Measurements from ENCODE around the gene TRIM56. TPM values are rescaled to one million over a fixed set of nuclear protein-coding genes. Genes with fewer than 3 reads are reported as not detected.
"Not testable (repeated sequence)": the region's sequence is repeated elsewhere in the genome, so short reads cannot be mapped to it uniquely, and the experiment has no call there.

Gene TRIM56, protein sequence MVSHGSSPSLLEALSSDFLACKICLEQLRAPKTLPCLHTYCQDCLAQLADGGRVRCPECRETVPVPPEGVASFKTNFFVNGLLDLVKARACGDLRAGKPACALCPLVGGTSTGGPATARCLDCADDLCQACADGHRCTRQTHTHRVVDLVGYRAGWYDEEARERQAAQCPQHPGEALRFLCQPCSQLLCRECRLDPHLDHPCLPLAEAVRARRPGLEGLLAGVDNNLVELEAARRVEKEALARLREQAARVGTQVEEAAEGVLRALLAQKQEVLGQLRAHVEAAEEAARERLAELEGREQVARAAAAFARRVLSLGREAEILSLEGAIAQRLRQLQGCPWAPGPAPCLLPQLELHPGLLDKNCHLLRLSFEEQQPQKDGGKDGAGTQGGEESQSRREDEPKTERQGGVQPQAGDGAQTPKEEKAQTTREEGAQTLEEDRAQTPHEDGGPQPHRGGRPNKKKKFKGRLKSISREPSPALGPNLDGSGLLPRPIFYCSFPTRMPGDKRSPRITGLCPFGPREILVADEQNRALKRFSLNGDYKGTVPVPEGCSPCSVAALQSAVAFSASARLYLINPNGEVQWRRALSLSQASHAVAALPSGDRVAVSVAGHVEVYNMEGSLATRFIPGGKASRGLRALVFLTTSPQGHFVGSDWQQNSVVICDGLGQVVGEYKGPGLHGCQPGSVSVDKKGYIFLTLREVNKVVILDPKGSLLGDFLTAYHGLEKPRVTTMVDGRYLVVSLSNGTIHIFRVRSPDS
- total RNA-seq (2014; rRNA removed; shearing (Covaris generic)) (10.3 and 11.0 TPM in 2 replicates), polyA plus RNA-seq (2016; fragmentation: Nextera tagmentation; extraction: Ambion mirVana) (8.8 and 9.2 TPM in 2 replicates)

DNA sequence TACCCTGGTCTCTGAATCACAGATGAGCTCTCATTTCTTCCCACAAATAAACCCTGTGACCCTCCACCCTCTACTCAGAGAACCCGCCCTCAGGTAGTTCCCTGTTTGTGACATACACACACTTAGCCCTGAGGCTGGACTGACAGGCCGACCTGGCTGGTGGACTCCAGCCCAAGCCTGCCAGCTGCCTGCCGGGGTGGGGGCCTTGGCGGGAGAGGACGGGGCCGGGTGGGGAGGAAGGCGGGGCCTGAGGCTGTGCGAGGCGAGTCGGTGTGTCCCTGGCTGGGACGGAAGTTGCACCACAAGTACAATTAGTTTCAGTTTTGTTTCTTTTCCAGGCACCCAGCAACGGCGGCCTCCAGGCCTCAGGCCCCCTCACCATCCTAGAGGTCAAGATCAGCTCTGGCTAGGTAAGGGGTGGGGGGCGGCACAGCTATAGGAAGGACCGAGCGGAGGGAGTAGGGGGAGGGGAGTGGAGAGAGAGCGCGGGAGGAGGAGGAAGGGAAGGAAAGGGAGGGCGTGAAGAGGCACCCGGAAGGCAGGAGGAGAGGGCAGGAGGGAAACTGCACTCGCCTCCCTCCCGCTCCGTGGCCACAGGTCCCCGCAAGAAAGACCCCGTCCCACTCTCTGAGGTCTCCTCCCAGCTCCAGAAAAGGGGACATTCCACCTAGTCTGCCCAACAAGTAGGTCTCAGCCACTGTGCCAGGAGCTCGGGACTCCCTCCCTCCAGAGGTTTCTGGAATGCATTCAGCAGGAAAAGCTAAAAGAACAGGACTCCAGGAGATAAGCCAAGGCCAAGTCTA lies at the start of gene TRIM56:
Gene TRIM56 (plus strand): TSS at position 320 of the 803 bp plus-strand sequence. CDS start 1,832 bp downstream, outside the sequence.
- Histone ChIP-seq H3K4me2 (ENCODE audit: unreplicated experiment) (peak within 1 kb of the TSS; percentile 88), H3K79me2 (ENCODE audit: insufficient read depth) (peaks cover 48% of the 10 kb centered on the region), H3K9me3 (ENCODE audit: low read depth) (no peaks in the 10 kb centered on the region), H3F3A (ENCODE audit: insufficient read depth) (no peaks in the 10 kb centered on the region), H3K27ac (peak within 1 kb of the TSS; percentile 81), H3K9ac (peak within 1 kb of the TSS; percentile 93), H3K4me1 (ENCODE audit: insufficient read depth) (peaks cover 14% of the 10 kb centered on the region), H2AFZ (peak within 1 kb of the TSS; percentile 83), H3K4me3 (peak within 1 kb of the TSS; percentile 89), H3K9me2 (ENCODE audit: insufficient read depth) (no peaks in the 10 kb centered on the region), H3K36me3 (ENCODE audit: low read depth) (0 out of 2 replicates have a peak, but pooled peaks cover 7% of the 10 kb centered on the region), H4K20me1 (ENCODE audit: insufficient read depth) (no peaks in the 10 kb centered on the region), H3K27me3 (replicated peaks; ENCODE audit: insufficient read depth) (no peaks in the 10 kb centered on the region)
- TF ChIP-seq EZH2 (IDR thresholded peaks at IDR 0.05; ENCODE audit: insufficient read depth, poor library complexity, severe bottlenecking) = no peak
- TF ChIP-seq EZH2phosphoT487 (IDR thresholded peaks at IDR 0.05; ENCODE audit: insufficient read depth, low read depth) = no peak
- 0 to 2% methylated on average over 11 to 26 of the region's 26 CpGs for WGBS, 2 experiments (ENCODE audit: low coverage in 1 of 2, low lambda C conversion rate in 2 of 2, missing lambda C conversion rate in 2 of 2)
- peak; percentile 89 for DNase-seq
- in situ Hi-C loops (cut with MboI) = no loop called here

DNA sequence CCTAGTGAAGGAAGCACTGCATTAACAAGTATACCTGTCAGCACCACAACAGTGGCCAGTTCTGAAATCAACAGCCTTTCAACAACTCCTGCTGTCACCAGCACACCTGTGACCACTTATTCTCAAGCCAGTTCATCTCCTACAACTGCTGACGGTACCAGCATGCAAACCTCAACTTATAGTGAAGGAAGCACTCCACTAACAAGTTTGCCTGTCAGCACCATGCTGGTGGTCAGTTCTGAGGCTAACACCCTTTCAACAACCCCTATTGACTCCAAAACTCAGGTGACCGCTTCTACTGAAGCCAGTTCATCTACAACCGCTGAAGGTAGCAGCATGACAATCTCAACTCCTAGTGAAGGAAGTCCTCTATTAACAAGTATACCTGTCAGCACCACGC lies 49.3 kb upstream of the TRIM56 start:
- no peaks in the 10 kb centered on the region for H3K4me1 ChIP-seq (ENCODE audit: insufficient read depth)
- TF ChIP-seq EZH2phosphoT487 (IDR thresholded peaks at IDR 0.05; ENCODE audit: insufficient read depth, low read depth) = no peak
- no peak for TF ChIP-seq EZH2 (IDR thresholded peaks at IDR 0.05; ENCODE audit: insufficient read depth, poor library complexity, severe bottlenecking)
- no peaks in the 10 kb centered on the region for H3F3A ChIP-seq (ENCODE audit: insufficient read depth)
- H3K9me2 ChIP-seq (ENCODE audit: insufficient read depth) = no peaks in the 10 kb centered on the region
- in situ Hi-C loops (cut with MboI) = no loop called here
- DNase-seq = no peak
- H2AFZ ChIP-seq = no peak overlapping the region
- H3K27me3 ChIP-seq (replicated peaks; ENCODE audit: insufficient read depth) = peaks cover under 1% of the 10 kb centered on the region; the same call in 1 of the 2 replicates
- H3K9me3 ChIP-seq (ENCODE audit: low read depth) = no peaks in the 10 kb centered on the region
- H3K4me2 ChIP-seq (ENCODE audit: unreplicated experiment) = no peak overlapping the region
- H3K36me3 ChIP-seq (ENCODE audit: low read depth) = no peaks in the 10 kb centered on the region
- no peak overlapping the region for H3K4me3 ChIP-seq
- 20 to 27% methylated on average over 4 of the region's 4 CpGs for WGBS, 2 experiments (ENCODE audit: low coverage in 1 of 2, low lambda C conversion rate in 2 of 2, missing lambda C conversion rate in 2 of 2)
- H3K27ac ChIP-seq = no peak overlapping the region
- no peaks in the 10 kb centered on the region for H4K20me1 ChIP-seq (ENCODE audit: insufficient read depth)
- no peaks in the 10 kb centered on the region for H3K79me2 ChIP-seq (ENCODE audit: insufficient read depth)
- no peak overlapping the region for H3K9ac ChIP-seq

GRCh38 chr7:101041283-101041682 lies 44.0 kb upstream of the TRIM56 start:
- H3K4me1 ChIP-seq (ENCODE audit: insufficient read depth); H3K27me3 ChIP-seq (replicated peaks; ENCODE audit: insufficient read depth); H3K4me2 ChIP-seq (ENCODE audit: unreplicated experiment); H2AFZ ChIP-seq; H3K9me2 ChIP-seq (ENCODE audit: insufficient read depth); DNase-seq; H3K9me3 ChIP-seq (ENCODE audit: low read depth); H3K36me3 ChIP-seq (ENCODE audit: low read depth); H3F3A ChIP-seq (ENCODE audit: insufficient read depth); H3K79me2 ChIP-seq (ENCODE audit: insufficient read depth); H3K4me3 ChIP-seq; H4K20me1 ChIP-seq (ENCODE audit: insufficient read depth); H3K9ac ChIP-seq; in situ Hi-C loops (cut with MboI); H3K27ac ChIP-seq: not testable (repeated sequence)
- 40 to 41% methylated on average over 6 of the region's 6 CpGs for WGBS, 2 experiments (ENCODE audit: low coverage in 1 of 2, low lambda C conversion rate in 2 of 2, missing lambda C conversion rate in 2 of 2)

DNA sequence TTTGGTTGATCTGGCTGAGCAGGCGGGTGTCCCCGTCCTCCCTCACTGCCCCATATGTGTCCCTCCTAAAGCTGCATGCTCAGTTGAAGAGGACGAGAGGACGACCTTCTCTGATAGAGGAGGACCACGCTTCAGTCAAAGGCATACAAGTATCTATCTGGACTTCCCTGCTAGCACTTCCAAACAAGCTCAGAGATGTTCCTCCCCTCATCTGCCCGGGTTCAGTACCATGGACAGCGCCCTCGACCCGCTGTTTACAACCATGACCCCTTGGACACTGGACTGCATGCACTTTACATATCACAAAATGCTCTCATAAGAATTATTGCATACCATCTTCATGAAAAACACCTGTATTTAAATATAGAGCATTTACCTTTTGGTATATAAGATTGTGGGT lies 26.9 kb upstream of the TRIM56 start:
- H2AFZ ChIP-seq = no peak overlapping the region
- H3K9me3 ChIP-seq (ENCODE audit: low read depth) = no peaks in the 10 kb centered on the region
- in situ Hi-C loops (cut with MboI) = no loop called here
- no peak overlapping the region for H3K9ac ChIP-seq
- no peaks in the 10 kb centered on the region for H3K36me3 ChIP-seq (ENCODE audit: low read depth)
- TF ChIP-seq EZH2 (IDR thresholded peaks at IDR 0.05; ENCODE audit: insufficient read depth, poor library complexity, severe bottlenecking) = no peak
- TF ChIP-seq EZH2phosphoT487 (IDR thresholded peaks at IDR 0.05; ENCODE audit: insufficient read depth, low read depth) = no peak
- no peak overlapping the region for H3K27ac ChIP-seq
- no peaks in the 10 kb centered on the region for H4K20me1 ChIP-seq (ENCODE audit: insufficient read depth)
- H3K4me1 ChIP-seq (ENCODE audit: insufficient read depth) = no peaks in the 10 kb centered on the region
- peak; percentile 52 for DNase-seq
- no peaks in the 10 kb centered on the region for H3K9me2 ChIP-seq (ENCODE audit: insufficient read depth)
- peaks cover 51% of the 10 kb centered on the region for H3K27me3 ChIP-seq (replicated peaks; ENCODE audit: insufficient read depth)
- no peak overlapping the region for H3K4me2 ChIP-seq (ENCODE audit: unreplicated experiment)
- no peaks in the 10 kb centered on the region for H3K79me2 ChIP-seq (ENCODE audit: insufficient read depth)
- H3K4me3 ChIP-seq = no peak overlapping the region
- WGBS, 2 experiments (ENCODE audit: low coverage in 1 of 2, low lambda C conversion rate in 2 of 2, missing lambda C conversion rate in 2 of 2) = 19 to 20% methylated on average over 9 of the region's 9 CpGs
- H3F3A ChIP-seq (ENCODE audit: insufficient read depth) = no peaks in the 10 kb centered on the region
